ENCODE measurements around the gene BLMH.

GRCh38 chr17:30333503-30334360, 42.0 kb upstream of the BLMH start, which contains the start of gene TMIGD1:
- TF ChIP-seq TAF1 (IDR thresholded peaks at IDR 0.05; ENCODE audit: borderline replicate concordance, low read depth, low read length) (no peak), ATF3 (IDR thresholded peaks at IDR 0.05; ENCODE audit: borderline replicate concordance, extremely low read depth, low read depth, low read length) (no peak)

Measured in GM12878 (cell line).